ENCODE results near the gene CHRM4.

The CHRM4 gene

DNA sequence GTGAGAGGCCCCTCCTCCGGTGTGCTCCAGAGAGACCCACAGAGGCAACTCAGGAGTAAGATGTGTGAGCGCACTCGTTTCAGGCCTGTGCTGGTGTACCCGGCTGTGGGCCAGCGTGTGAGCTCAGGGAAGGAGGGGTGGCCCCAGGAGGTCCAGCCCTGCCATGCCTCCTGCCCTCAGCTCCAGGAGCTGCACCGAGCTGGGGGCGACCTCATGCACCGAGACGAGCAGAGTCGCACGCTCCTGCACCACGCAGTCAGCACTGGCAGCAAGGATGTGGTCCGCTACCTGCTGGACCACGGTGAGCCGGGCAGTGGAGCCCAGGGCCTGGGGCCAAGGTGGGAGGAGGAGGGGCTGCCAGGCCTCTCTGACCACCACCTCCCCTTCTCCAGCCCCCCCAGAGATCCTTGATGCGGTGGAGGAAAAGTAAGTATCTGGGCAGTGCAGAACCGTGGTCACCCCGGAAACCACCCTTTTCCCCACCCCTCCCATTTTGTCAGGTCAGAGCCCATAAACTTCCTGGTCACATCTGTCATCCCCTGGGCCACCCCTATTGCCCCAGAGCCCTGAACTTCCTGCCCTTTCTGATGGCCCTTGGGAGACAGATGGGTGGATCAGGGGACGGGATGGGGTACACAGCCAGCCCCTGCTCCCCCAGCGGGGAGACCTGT, 12.6 kb downstream of the CHRM4 start:
- Histone ChIP-seq H3K27ac (replicated peaks) (no peak overlapping the region), H3K27me3 (ENCODE audit: insufficient read depth, poor library complexity, severe bottlenecking) (peaks cover 15% of the 10 kb centered on the region), H3K4me3 (replicated peaks; ENCODE audit: insufficient read depth, low read length) (no peak overlapping the region)
- no peak for DNase-seq (ENCODE audit: low read depth in 1 of 2, low spot score in 1 of 2)
- TF ChIP-seq GABPA (IDR thresholded peaks at IDR 0.05; ENCODE audit: low read depth) (no peak), POLR2AphosphoS5 (IDR thresholded peaks at IDR 0.05; ENCODE audit: low read depth) (no peak), SPI1 (IDR thresholded peaks at IDR 0.05; ENCODE audit: borderline replicate concordance, low read depth) (no peak)
- TF ChIP-seq, protein P1, sequence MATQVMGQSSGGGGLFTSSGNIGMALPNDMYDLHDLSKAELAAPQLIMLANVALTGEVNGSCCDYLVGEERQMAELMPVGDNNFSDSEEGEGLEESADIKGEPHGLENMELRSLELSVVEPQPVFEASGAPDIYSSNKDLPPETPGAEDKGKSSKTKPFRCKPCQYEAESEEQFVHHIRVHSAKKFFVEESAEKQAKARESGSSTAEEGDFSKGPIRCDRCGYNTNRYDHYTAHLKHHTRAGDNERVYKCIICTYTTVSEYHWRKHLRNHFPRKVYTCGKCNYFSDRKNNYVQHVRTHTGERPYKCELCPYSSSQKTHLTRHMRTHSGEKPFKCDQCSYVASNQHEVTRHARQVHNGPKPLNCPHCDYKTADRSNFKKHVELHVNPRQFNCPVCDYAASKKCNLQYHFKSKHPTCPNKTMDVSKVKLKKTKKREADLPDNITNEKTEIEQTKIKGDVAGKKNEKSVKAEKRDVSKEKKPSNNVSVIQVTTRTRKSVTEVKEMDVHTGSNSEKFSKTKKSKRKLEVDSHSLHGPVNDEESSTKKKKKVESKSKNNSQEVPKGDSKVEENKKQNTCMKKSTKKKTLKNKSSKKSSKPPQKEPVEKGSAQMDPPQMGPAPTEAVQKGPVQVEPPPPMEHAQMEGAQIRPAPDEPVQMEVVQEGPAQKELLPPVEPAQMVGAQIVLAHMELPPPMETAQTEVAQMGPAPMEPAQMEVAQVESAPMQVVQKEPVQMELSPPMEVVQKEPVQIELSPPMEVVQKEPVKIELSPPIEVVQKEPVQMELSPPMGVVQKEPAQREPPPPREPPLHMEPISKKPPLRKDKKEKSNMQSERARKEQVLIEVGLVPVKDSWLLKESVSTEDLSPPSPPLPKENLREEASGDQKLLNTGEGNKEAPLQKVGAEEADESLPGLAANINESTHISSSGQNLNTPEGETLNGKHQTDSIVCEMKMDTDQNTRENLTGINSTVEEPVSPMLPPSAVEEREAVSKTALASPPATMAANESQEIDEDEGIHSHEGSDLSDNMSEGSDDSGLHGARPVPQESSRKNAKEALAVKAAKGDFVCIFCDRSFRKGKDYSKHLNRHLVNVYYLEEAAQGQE (IDR thresholded peaks at IDR 0.05; ENCODE audit: insufficient replicate concordance, low read depth) = no peak
- TF ChIP-seq, protein P2, sequence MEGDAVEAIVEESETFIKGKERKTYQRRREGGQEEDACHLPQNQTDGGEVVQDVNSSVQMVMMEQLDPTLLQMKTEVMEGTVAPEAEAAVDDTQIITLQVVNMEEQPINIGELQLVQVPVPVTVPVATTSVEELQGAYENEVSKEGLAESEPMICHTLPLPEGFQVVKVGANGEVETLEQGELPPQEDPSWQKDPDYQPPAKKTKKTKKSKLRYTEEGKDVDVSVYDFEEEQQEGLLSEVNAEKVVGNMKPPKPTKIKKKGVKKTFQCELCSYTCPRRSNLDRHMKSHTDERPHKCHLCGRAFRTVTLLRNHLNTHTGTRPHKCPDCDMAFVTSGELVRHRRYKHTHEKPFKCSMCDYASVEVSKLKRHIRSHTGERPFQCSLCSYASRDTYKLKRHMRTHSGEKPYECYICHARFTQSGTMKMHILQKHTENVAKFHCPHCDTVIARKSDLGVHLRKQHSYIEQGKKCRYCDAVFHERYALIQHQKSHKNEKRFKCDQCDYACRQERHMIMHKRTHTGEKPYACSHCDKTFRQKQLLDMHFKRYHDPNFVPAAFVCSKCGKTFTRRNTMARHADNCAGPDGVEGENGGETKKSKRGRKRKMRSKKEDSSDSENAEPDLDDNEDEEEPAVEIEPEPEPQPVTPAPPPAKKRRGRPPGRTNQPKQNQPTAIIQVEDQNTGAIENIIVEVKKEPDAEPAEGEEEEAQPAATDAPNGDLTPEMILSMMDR (IDR thresholded peaks at IDR 0.05; ENCODE audit: insufficient read depth, low read length) = no peak

DNA sequence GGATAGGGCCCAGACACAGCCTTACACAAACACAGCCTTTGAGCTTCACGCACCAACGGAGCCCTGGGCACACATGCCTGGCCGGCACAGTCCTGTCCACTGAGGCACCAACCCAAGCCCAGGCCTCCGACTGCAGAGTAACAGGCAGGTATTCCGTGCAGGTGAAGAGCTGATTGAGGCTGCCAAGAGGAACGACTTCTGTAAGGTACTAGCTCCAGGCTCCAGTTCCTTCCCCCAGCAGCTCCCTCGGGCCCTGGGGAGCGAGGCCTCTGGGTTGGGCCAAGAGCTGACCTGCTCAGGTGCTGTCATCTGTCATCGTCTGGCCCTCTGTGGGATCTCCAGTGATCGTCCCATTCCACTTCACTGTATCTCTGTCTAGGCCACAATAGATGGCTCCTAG, 13.3 kb downstream of the CHRM4 start:
- DNase-seq (ENCODE audit: low read depth in 1 of 2, low spot score in 1 of 2) = no peak
- Histone ChIP-seq H3K27ac (replicated peaks) (no peak overlapping the region), H3K27me3 (ENCODE audit: insufficient read depth, poor library complexity, severe bottlenecking) (peaks cover 15% of the 10 kb centered on the region)

DNA sequence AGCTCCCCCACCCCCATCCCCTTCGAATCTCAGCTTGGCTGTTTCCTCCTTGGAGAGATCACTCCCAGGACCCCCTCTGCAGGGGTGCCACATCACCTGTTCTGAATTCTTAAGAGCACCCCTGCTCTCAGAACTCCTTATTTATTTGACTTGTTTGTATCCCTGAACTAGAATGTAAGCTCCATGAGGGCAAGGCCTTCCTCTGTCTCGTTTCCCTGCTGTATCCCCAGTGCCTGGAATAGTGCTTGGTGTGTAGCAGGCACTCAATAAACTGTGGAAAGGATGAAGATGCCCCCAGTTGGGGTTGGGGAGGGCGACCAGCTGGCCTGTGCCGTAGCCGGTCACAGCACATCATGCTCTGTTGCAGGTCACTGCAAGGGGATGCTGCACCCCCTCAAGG, 13.7 kb downstream of the CHRM4 start:
- no peak for DNase-seq (ENCODE audit: low read depth in 1 of 2, low spot score in 1 of 2)
- H3K4me3 ChIP-seq (replicated peaks; ENCODE audit: insufficient read depth, low read length) = no peak overlapping the region
- no peak overlapping the region for H3K27ac ChIP-seq (replicated peaks)
- TF ChIP-seq POLR2AphosphoS5 (IDR thresholded peaks at IDR 0.05; ENCODE audit: low read depth) (no peak), SPI1 (IDR thresholded peaks at IDR 0.05; ENCODE audit: borderline replicate concordance, low read depth) (no peak), GABPA (IDR thresholded peaks at IDR 0.05; ENCODE audit: low read depth) (no peak)
- TF ChIP-seq, protein P2 (IDR thresholded peaks at IDR 0.05; ENCODE audit: insufficient read depth, low read length) = no peak
- TF ChIP-seq, protein P1 (IDR thresholded peaks at IDR 0.05; ENCODE audit: insufficient replicate concordance, low read depth) = no peak
- H3K27me3 ChIP-seq (ENCODE audit: insufficient read depth, poor library complexity, severe bottlenecking) = peaks cover 15% of the 10 kb centered on the region

More for the DNA sequence above, 13.3 kb downstream of the CHRM4 start:
- no peak overlapping the region for H3K4me3 ChIP-seq (replicated peaks; ENCODE audit: insufficient read depth, low read length)
- TF ChIP-seq, protein P2 (IDR thresholded peaks at IDR 0.05; ENCODE audit: insufficient read depth, low read length) = no peak
- TF ChIP-seq SPI1 (IDR thresholded peaks at IDR 0.05; ENCODE audit: borderline replicate concordance, low read depth) = no peak
- TF ChIP-seq, protein P1 (IDR thresholded peaks at IDR 0.05; ENCODE audit: insufficient replicate concordance, low read depth) = no peak
- TF ChIP-seq GABPA (IDR thresholded peaks at IDR 0.05; ENCODE audit: low read depth) = no peak
- peak; percentile 66 for TF ChIP-seq POLR2AphosphoS5 (IDR thresholded peaks at IDR 0.05; ENCODE audit: low read depth)
